Measurements from ENCODE around the gene CABYR. TPM values are rescaled to one million over a fixed set of nuclear protein-coding genes. Genes with fewer than 3 reads are reported as not detected.

CABYR gene
- total RNA-seq, 2 donors from 2014 or later: 1.6 TPM; not detected in 1

GRCh38 chr18:24198461-24198860 lies 59.6 kb downstream of the CABYR start:
- intact Hi-C loops (cut with DNase I): no loop called here

GRCh38 chr18:24199372-24199962 lies 60.6 kb downstream of the CABYR start:
- Histone ChIP-seq H3K36me3 (no peaks in the 10 kb centered on the region), H3K4me3 (no peak overlapping the region), H3K9ac (ENCODE audit: low read depth in 2 of 2, low read length in 2 of 2) (no peak overlapping the region), H3K4me1 (no peaks in the 10 kb centered on the region), H3K27me3 (no peaks in the 10 kb centered on the region), H3K9me3 (no peaks in the 10 kb centered on the region), H3K27ac (no peak overlapping the region)
- intact Hi-C loops (cut with DNase I): no loop called here
- no peak for TF ChIP-seq CTCF (IDR thresholded peaks at IDR 0.05)
- no peak for DNase-seq

More at GRCh38 chr18:24198461-24198860, 59.6 kb downstream of the CABYR start:
- no peak for DNase-seq
- Histone ChIP-seq H3K27me3 (no peaks in the 10 kb centered on the region), H3K27ac (no peak overlapping the region), H3K4me1 (no peaks in the 10 kb centered on the region), H3K9me3 (no peaks in the 10 kb centered on the region), H3K9ac (ENCODE audit: low read depth in 2 of 2, low read length in 2 of 2) (no peak overlapping the region), H3K4me3 (no peak overlapping the region), H3K36me3 (no peaks in the 10 kb centered on the region)
- TF ChIP-seq CTCF (IDR thresholded peaks at IDR 0.05): no peak

- H3K9ac ChIP-seq (ENCODE audit: low read depth in 2 of 2, low read length in 2 of 2): no peak overlapping the region
- H3K27me3 ChIP-seq: no peaks in the 10 kb centered on the region
- no peaks in the 10 kb centered on the region for H3K4me1 ChIP-seq
- TF ChIP-seq CTCF (IDR thresholded peaks at IDR 0.05): no peak
- H3K36me3 ChIP-seq: no peaks in the 10 kb centered on the region
- no peak overlapping the region for H3K27ac ChIP-seq
- no peak overlapping the region for H3K4me3 ChIP-seq
- DNase-seq: no peak
- no peaks in the 10 kb centered on the region for H3K9me3 ChIP-seq
- intact Hi-C loops (cut with DNase I): no loop called here
Observed at GRCh38 chr18:24200494-24201290, 61.8 kb downstream of the CABYR start.

- Histone ChIP-seq H3K9me3 (no peaks in the 10 kb centered on the region), H3K4me3 (no peak overlapping the region), H3K4me1 (no peaks in the 10 kb centered on the region), H3K27ac (no peak overlapping the region), H3K27me3 (no peaks in the 10 kb centered on the region), H3K9ac (ENCODE audit: low read depth in 2 of 2, low read length in 2 of 2) (no peak overlapping the region), H3K36me3 (no peaks in the 10 kb centered on the region)
- intact Hi-C loops (cut with DNase I): no loop called here
- TF ChIP-seq CTCF (IDR thresholded peaks at IDR 0.05): no peak
- DNase-seq: no peak
Observed at GRCh38 chr18:24201699-24202687, 63.1 kb downstream of the CABYR start.

- TF ChIP-seq CTCF (IDR thresholded peaks at IDR 0.05): no peak
- H3K9ac ChIP-seq (ENCODE audit: low read depth in 2 of 2, low read length in 2 of 2): no peak overlapping the region
- intact Hi-C loops (cut with DNase I): no loop called here
Observed at GRCh38 chr18:24204904-24205303, 66.0 kb downstream of the CABYR start.

More at GRCh38 chr18:24204904-24205303, 66.0 kb downstream of the CABYR start:
- DNase-seq: no peak
- Histone ChIP-seq H3K9me3 (no peaks in the 10 kb centered on the region), H3K4me3 (no peak overlapping the region), H3K4me1 (no peaks in the 10 kb centered on the region), H3K27me3 (no peaks in the 10 kb centered on the region), H3K36me3 (no peaks in the 10 kb centered on the region), H3K27ac (no peak overlapping the region)
